Right atrium auricular region (tissue), 2 donors: ENCODE data around the gene PLEKHB1. TPM values are rescaled to one million over a fixed set of nuclear protein-coding genes. Genes with fewer than 3 reads are reported as not detected.

Source experiments
- DNase-seq: peaks from one replicate; pipeline ENCODE4 v3.0.0-alpha.2; 2019; ENCODE audit warnings: low spot score
- H3K27ac ChIP-seq, 2 donors: fragments of 200-600 bp; sonication (generic); 1 replicate in 1 of 2; 2 replicates in 1 of 2; pipeline ENCODE4 v1.5.1; 2016 to 2019
- H3K27me3 ChIP-seq, 2 donors: fragments of 200-600 bp; sonication (generic); one replicate each; pipeline versions ENCODE4 v1.5.1 to v1.6.0; 2017 to 2019
- H3K36me3 ChIP-seq: fragments of 200-600 bp; sonication (generic); one replicate; pipeline ENCODE4 v1.5.1; 2016
- H3K4me1 ChIP-seq, 2 donors: fragments of 200-600 bp; sonication (generic); one replicate each; pipeline versions ENCODE4 v1.5.1 to v1.6.0; 2017 to 2019
- H3K4me3 ChIP-seq, 2 donors: fragments of 200-600 bp; sonication (generic); 1 replicate in 1 of 2; 2 replicates in 1 of 2; pipeline ENCODE4 v1.5.1; 2017 to 2019; ENCODE audit warnings: mild to moderate bottlenecking in 1 of 2, moderate library complexity in 1 of 2
- H3K9me3 ChIP-seq, 2 donors: fragments of 200-600 bp; sonication (generic); one replicate each; pipeline ENCODE4 v1.5.1; 2019
- total RNA-seq, 2 donors: library from RNA; depleted of rRNA; stranded (reverse); fragments of >200 nt; gene quantifications; one replicate each; pipeline ENCODE4 v1.1.0, GENCODE V29; 2016
- TF ChIP-seq, protein P1 (sequence below), 2 donors: fragments of 200-600 bp; sonication (generic); IDR thresholded peaks; one replicate each; pipeline ENCODE4 v1.5.1; 2019; ENCODE audit warnings: antibody characterized with exemption in 2 of 2

The PLEKHB1 gene
- total RNA-seq, 2 donors from 2014 or later: 13.0 to 23.8 TPM

DNA sequence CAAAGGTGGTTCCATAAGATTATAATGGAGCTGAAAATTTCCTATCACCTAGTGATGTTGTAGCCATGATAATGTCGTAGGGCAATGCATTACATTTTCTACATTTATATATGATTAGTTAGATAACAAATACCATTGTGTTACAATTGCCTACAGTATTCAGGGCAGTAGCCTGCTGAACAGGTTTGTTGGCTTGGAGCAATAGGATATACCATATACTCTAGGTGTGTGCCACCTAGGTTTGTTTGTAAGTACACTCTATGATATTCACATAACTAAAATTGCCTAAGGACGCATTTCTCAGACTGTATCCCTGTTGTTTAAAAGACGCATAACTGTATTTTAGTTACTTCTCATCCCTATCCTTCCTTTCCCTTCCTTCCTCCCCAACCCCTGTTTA lies 13.6 kb downstream of the PLEKHB1 start:
- no peaks in the 10 kb centered on the region for H3K27me3 ChIP-seq
- no peaks in the 10 kb centered on the region for H3K36me3 ChIP-seq
- H3K4me3 ChIP-seq: no peak overlapping the region
- TF ChIP-seq, protein P1, sequence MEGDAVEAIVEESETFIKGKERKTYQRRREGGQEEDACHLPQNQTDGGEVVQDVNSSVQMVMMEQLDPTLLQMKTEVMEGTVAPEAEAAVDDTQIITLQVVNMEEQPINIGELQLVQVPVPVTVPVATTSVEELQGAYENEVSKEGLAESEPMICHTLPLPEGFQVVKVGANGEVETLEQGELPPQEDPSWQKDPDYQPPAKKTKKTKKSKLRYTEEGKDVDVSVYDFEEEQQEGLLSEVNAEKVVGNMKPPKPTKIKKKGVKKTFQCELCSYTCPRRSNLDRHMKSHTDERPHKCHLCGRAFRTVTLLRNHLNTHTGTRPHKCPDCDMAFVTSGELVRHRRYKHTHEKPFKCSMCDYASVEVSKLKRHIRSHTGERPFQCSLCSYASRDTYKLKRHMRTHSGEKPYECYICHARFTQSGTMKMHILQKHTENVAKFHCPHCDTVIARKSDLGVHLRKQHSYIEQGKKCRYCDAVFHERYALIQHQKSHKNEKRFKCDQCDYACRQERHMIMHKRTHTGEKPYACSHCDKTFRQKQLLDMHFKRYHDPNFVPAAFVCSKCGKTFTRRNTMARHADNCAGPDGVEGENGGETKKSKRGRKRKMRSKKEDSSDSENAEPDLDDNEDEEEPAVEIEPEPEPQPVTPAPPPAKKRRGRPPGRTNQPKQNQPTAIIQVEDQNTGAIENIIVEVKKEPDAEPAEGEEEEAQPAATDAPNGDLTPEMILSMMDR (IDR thresholded peaks at IDR 0.05): no peak
- H3K4me1 ChIP-seq: peaks cover 0 to 30% of the 10 kb centered on the region in 2 donors
- no peak for DNase-seq
- no peaks in the 10 kb centered on the region for H3K9me3 ChIP-seq
- H3K27ac ChIP-seq: no peak overlapping the region

DNA sequence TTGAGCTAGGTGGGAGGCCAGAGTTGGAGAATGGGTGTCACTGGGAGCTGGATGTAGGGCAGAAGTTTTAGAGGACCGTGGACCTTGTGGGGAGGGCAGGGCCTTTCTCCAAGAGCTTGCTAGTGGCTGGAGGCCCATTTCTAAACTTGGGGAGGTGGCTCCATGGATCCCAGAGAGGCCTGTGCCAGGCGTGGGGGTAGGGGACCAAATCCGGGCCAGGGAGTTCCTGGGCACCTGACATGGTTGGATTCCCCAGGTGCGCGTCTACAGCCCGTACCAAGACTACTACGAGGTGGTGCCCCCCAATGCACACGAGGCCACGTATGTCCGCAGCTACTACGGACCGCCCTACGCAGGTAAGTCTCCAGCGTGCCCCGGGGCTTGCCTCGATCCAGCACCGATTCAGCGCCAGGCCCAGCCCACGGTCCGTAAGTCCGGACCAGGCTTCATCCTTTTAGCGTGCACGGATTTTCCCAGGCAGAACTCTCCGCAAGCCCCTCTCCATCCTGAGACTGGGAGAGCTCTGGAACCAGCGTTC lies 14.2 kb downstream of the PLEKHB1 start:
- Histone ChIP-seq H3K27me3 (no peaks in the 10 kb centered on the region), H3K36me3 (no peaks in the 10 kb centered on the region), H3K27ac (peak overlapping the region in 1 of 2 donors; percentile 13), H3K4me3 (peak overlapping the region in 1 of 2 donors; percentile 41), H3K9me3 (no peaks in the 10 kb centered on the region), H3K4me1 (peaks cover 0 to 30% of the 10 kb centered on the region in 2 donors)
- TF ChIP-seq, protein P1 (IDR thresholded peaks at IDR 0.05): no peak
- DNase-seq: no peak

DNA sequence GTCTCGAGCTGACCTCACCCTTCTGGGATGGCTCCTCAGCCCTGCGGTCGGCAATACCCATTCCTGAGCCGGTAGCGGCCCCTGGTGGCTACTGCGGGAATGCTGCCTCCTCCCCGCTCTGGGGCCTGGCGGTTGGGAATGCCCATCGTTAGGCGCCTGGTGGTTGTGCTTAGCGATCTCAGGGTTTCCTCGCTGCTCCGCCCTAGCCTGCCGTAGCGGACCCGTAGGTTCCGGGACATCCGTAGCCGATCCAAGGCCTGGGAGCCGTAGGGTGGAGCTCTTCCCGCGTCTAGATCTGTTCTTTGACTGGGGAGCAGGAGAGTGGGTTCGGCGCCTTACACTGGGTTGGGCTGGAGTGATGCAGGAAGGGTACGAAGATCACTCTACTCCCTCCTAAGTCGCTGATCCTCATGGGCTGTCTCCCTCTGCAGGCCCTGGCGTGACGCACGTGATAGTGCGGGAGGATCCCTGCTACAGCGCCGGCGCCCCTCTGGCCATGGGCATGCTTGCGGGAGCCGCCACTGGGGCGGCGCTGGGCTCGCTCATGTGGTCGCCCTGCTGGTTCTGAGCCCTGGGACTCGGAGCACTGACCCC lies 14.8 kb downstream of the PLEKHB1 start:
- Histone ChIP-seq H3K4me1 (peaks cover 0 to 30% of the 10 kb centered on the region in 2 donors), H3K27ac (peak overlapping the region in 1 of 2 donors; percentile 13), H3K27me3 (no peaks in the 10 kb centered on the region), H3K4me3 (peak overlapping the region; percentile 15 to 41), H3K9me3 (no peaks in the 10 kb centered on the region), H3K36me3 (no peaks in the 10 kb centered on the region)
- DNase-seq: peak; percentile 88
- TF ChIP-seq, protein P1 (IDR thresholded peaks at IDR 0.05): peak; percentile 97 to 98

DNA sequence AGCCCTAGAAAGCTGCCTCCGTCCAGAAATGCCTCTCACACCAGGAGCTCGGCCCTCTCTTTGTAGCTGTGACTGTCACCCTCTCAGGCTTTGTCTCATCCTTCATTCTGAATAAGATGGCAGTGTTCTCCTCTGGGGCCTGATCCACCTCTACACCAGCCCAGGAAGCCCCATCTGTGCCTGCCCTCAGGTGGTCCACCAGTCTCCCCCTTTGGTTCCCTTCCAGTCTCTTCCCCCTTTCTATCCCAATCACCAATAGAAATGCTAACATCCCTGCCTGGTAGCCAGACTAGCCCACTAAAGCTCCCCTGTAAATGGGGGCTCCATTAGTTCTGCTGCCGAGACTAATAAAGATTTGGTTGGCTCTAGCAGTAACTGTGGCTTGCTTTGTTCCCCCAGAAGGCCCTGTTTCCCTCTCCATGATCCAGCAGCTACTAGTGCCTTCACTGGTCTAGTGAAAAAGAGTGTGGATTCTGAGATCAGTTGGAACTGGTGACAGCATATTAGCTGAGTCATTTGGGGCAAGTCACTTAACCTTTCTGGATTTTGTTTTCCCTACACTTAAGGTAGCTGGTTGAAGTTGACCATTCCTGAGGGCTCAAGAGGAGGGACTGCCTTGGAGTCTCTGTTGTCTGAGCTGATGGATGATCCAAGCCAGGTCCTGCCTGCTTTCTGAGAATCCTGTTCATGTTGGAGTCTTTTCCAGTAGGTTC lies 16.2 kb downstream of the PLEKHB1 start:
- Histone ChIP-seq H3K9me3 (no peaks in the 10 kb centered on the region), H3K4me3 (no peak overlapping the region), H3K36me3 (no peaks in the 10 kb centered on the region), H3K27ac (no peak overlapping the region), H3K27me3 (no peaks in the 10 kb centered on the region), H3K4me1 (peaks cover 0 to 30% of the 10 kb centered on the region in 2 donors)
- no peak for DNase-seq
- TF ChIP-seq, protein P1 (IDR thresholded peaks at IDR 0.05): no peak

GRCh38 chr11:73663604-73664495 lies 17.5 kb downstream of the PLEKHB1 start:
- H3K4me3 ChIP-seq: no peak overlapping the region
- no peaks in the 10 kb centered on the region for H3K27me3 ChIP-seq
- no peak for DNase-seq
- no peak overlapping the region for H3K27ac ChIP-seq
- H3K36me3 ChIP-seq: no peaks in the 10 kb centered on the region
- H3K4me1 ChIP-seq: peaks cover 0 to 30% of the 10 kb centered on the region in 2 donors
- no peaks in the 10 kb centered on the region for H3K9me3 ChIP-seq
- TF ChIP-seq, protein P1 (IDR thresholded peaks at IDR 0.05): no peak
